HepG2 (cell line): ENCODE results near the gene CISH. TPM values are rescaled to one million over a fixed set of nuclear protein-coding genes. Genes with fewer than 3 reads are reported as not detected.

Source experiments
- ATAC-seq: fragments of 200-7000 bp; cut with Tn5 transposase; 3 replicates; pipeline ENCODE4 v1.9.1; 2020; ENCODE audit warnings: mild to moderate bottlenecking, moderate library complexity
- BruUV-seq: library from RNA; stranded (reverse); fragments of 400-500 nt; replicated peaks from 2 replicates; lab custom pipeline; 2021; lab: Mats Ljungman, UMichigan
- CTCF ChIA-PET: fragments of 300-600 bp; formaldehyde crosslinking; extraction: SDS; loops from one replicate; lab custom pipeline; 2021; ENCODE audit warnings: low total read pairs, inconsistent platforms, low intra/inter-chr PET ratio; lab: Yijun Ruan, JAX
- POLR2A ChIA-PET: fragments of 350-600 bp; sonication (Branson Sonifier 250); formaldehyde crosslinking; loops from one replicate; lab custom pipeline; 2020; ENCODE audit warnings: antibody characterized with exemption, inconsistent platforms; lab: Yijun Ruan, JAX
- DNase-seq: peaks from one replicate; pipeline ENCODE4 v3.0.0-alpha.2; 2015; ENCODE audit warnings: low spot score
- FAIRE-seq: peaks from 3 replicates; lab custom pipeline; 2011; peaks lifted over from hg19 to GRCh38; lab: Jason Lieb, UNC
- H2AFZ ChIP-seq: one replicate; pipeline ENCODE4 v1.6.1; 2011; ENCODE audit warnings: low read length, inconsistent platforms
- H3K27ac ChIP-seq: fragments of 300-600 bp; 3 replicates; pipeline ENCODE4 v1.8.0; 2011; ENCODE audit warnings: mixed run types, mild to moderate bottlenecking, mixed read lengths, low read length, inconsistent platforms; ENCODE audit not compliant: insufficient read depth; ENCODE audit errors: extremely low read length
- H3K27me3 ChIP-seq, 2 experiments: fragments of 200-600 bp in 1 of 2; 2 replicates in 1 of 2; 3 replicates in 1 of 2; pipeline versions ENCODE4 v1.6.0 to v1.8.0; 2011; ENCODE audit warnings: low read length in 2 of 2, mild to moderate bottlenecking in 2 of 2, moderate library complexity in 2 of 2, inconsistent platforms in 1 of 2; ENCODE audit not compliant: insufficient read depth in 2 of 2, control insufficient read depth in 1 of 2
- H3K36me3 ChIP-seq, 2 experiments: fragments of 200-600 bp in 1 of 2; replicated peaks in 1 of 2; 2 replicates in 1 of 2; 3 replicates in 1 of 2; pipeline versions ENCODE4 v1.5.1 to v1.8.0; 2011; ENCODE audit warnings: low read length in 2 of 2, inconsistent platforms in 1 of 2; ENCODE audit not compliant: insufficient read depth in 2 of 2, control insufficient read depth in 1 of 2
- H3K4me1 ChIP-seq: 2 replicates; pipeline ENCODE4 v1.5.1; 2012; ENCODE audit warnings: low read length, inconsistent platforms; ENCODE audit not compliant: insufficient read depth
- H3K4me2 ChIP-seq: 2 replicates; pipeline ENCODE4 v1.6.0; 2011; ENCODE audit warnings: low read depth, low read length, inconsistent platforms
- H3K4me3 ChIP-seq, 3 experiments: fragments of 200-600 bp in 1 of 3; sonication (generic), shearing (Covaris generic) in 1 of 3; replicated peaks in 1 of 3; 2 replicates each; pipeline ENCODE4 v1.5.1; 2011 to 2016; ENCODE audit warnings: low read length in 3 of 3, inconsistent platforms in 2 of 3, low read depth in 2 of 3, mild to moderate bottlenecking in 2 of 3, control low read depth in 1 of 3, mixed read lengths in 1 of 3; ENCODE audit not compliant: insufficient read depth in 1 of 3
- H3K79me2 ChIP-seq: one replicate; pipeline ENCODE4 v1.6.1; 2011; ENCODE audit warnings: low read length, inconsistent platforms; ENCODE audit not compliant: insufficient read depth
- H3K9ac ChIP-seq: 2 replicates; pipeline ENCODE4 v1.6.0; 2011; ENCODE audit warnings: mild to moderate bottlenecking, low read depth, low read length, inconsistent platforms; ENCODE audit not compliant: insufficient read depth
- H3K9me3 ChIP-seq: 2 replicates; pipeline ENCODE4 v1.5.1; 2012; ENCODE audit warnings: mild to moderate bottlenecking, low read length
- H4K20me1 ChIP-seq: 2 replicates; pipeline ENCODE4 v1.6.0; 2011; ENCODE audit warnings: inconsistent platforms, mild to moderate bottlenecking, low read length, moderate library complexity; ENCODE audit not compliant: insufficient read depth
- ADNP ChIP-seq: sonication (generic); formaldehyde crosslinking; IDR thresholded peaks from 2 replicates; pipeline ENCODE4 v1.4.0; 2020; ENCODE audit warnings: missing genetic modification reagents
- ARID2 ChIP-seq: sonication (generic); formaldehyde crosslinking; IDR thresholded peaks from 2 replicates; pipeline ENCODE4 v1.8.1; 2022; ENCODE audit warnings: mild to moderate bottlenecking, missing genetic modification reagents, borderline replicate concordance
- ZC3H4 ChIP-seq: sonication (generic); formaldehyde crosslinking; IDR thresholded peaks from 2 replicates; pipeline ENCODE4 v1.4.0; 2020; ENCODE audit warnings: missing genetic modification reagents, borderline replicate concordance
- ZNF10 ChIP-seq: sonication (generic); formaldehyde crosslinking; IDR thresholded peaks from 2 replicates; pipeline ENCODE4 v1.4.0; 2020; ENCODE audit warnings: mild to moderate bottlenecking, low read depth, missing genetic modification reagents, borderline replicate concordance
- ZNF256 ChIP-seq: sonication (generic); formaldehyde crosslinking; conservative IDR thresholded peaks from 2 replicates; pipeline ENCODE4 v1.4.0; 2020; ENCODE audit warnings: missing genetic modification reagents
- ZNF431 ChIP-seq: sonication (generic); formaldehyde crosslinking; IDR thresholded peaks from 2 replicates; pipeline ENCODE4 v1.9.0; 2022; ENCODE audit warnings: missing genetic modification reagents, low read depth, mild to moderate bottlenecking, borderline replicate concordance
- ZNF496 ChIP-seq: sonication (generic); formaldehyde crosslinking; IDR thresholded peaks from 2 replicates; pipeline ENCODE4 v1.8.1; 2023; ENCODE audit warnings: mild to moderate bottlenecking, moderate library complexity, missing genetic modification reagents; ENCODE audit not compliant: insufficient replicate concordance
- WGBS: methylation state at CpG from one replicate; pipeline ENCODE4 v1.1.6; 2017; ENCODE audit warnings: low lambda C conversion rate; 5-methylcytosine and 5-hydroxymethylcytosine counted together
- in situ Hi-C: cut with HindIII; loops from 2 replicates; pipeline ENCODE4 v1.10.0; 2017; ENCODE audit warnings: low pct_unique_long_range_greater_than_20kb; ENCODE audit not compliant: extremely low pct_ligation_motif_present
- intact Hi-C: fragments of 100-400 bp; cut with micrococcal nuclease; formaldehyde crosslinking; loops from one replicate; pipeline ENCODE4 v1.10.0; 2022; ENCODE audit not compliant: unreplicated experiment
- polyA plus RNA-seq, 8 experiments: library from polyadenylated mRNA; depleted of rRNA in 3 of 8; stranded (reverse) in 7 of 8; unstranded in 1 of 8; fragments of >200 nt; fragmentation: Illumina TruSeq in 4 of 8; extraction: Trizol in 4 of 8; gene quantifications; 2 replicates each; pipeline versions ENCODE4 v1.2.1 to v1.2.3, GENCODE V29; 2011 to 2016; ENCODE audit warnings: low read depth in 4 of 8, missing spikeins in 1 of 8, mixed read lengths in 1 of 8; ENCODE audit not compliant: insufficient read depth in 1 of 8
- total RNA-seq, 5 experiments: library from RNA; depleted of rRNA; stranded (reverse); fragments of >200 nt; fragmentation: Illumina TruSeq; extraction: Trizol; gene quantifications; 2 replicates each; pipeline ENCODE4 v1.2.3, GENCODE V29; 2016; ENCODE audit warnings: low read depth in 1 of 5

CISH gene
- total and polyA plus RNA-seq, 2 of the 13 experiments (the other 11 are each of a cell fraction or from before 2014, with no cell fraction given) = 0.91 to 1.5 TPM

GRCh38 chr3:50626401-50626800 is 14.8 kb upstream of the CISH start (continued):
- TF ChIP-seq ZNF496 (CRISPR knock-in tag) = no peak

GRCh38 chr3:50625231-50626182 is 13.9 kb upstream of the CISH start:
- intact Hi-C loops = no loop called here
- no peak overlapping the region for H2AFZ ChIP-seq
- no peak for FAIRE-seq
- CTCF ChIA-PET = no interaction called here
- no peaks in the 10 kb centered on the region for H3K79me2 ChIP-seq
- peaks cover 16% of the 10 kb centered on the region for H3K4me1 ChIP-seq
- H3K9me3 ChIP-seq = no peaks in the 10 kb centered on the region
- ATAC-seq = no peak
- WGBS = 94% methylated on average over 15 of the region's 18 CpGs
- BruUV-seq = no TSS peak
- TF ChIP-seq ADNP = no peak
- no peak for TF ChIP-seq ARID2 (CRISPR knock-in tag)
- TF ChIP-seq ZC3H4 (CRISPR knock-in tag) = no peak
- TF ChIP-seq ZNF256 = no peak
- TF ChIP-seq ZNF431 = no peak
- TF ChIP-seq ZNF10 (CRISPR knock-in tag) = no peak
- no peaks in the 10 kb centered on the region for H3K27me3 ChIP-seq
- no peak overlapping the region for H3K9ac ChIP-seq
- in situ Hi-C loops = no loop called here
- peaks cover 3 to 11% of the 10 kb centered on the region in 2 experiments; a peak in 2 of 5 replicates for H3K36me3 ChIP-seq
- DNase-seq = no peak
- H3K27ac ChIP-seq = no peak overlapping the region
- POLR2A ChIA-PET = no interaction called here
- no peak overlapping the region for H3K4me2 ChIP-seq
- H3K4me3 ChIP-seq = no peak overlapping the region
- no peaks in the 10 kb centered on the region for H4K20me1 ChIP-seq
